Measurements from ENCODE around the gene PTPRD.

DNA sequence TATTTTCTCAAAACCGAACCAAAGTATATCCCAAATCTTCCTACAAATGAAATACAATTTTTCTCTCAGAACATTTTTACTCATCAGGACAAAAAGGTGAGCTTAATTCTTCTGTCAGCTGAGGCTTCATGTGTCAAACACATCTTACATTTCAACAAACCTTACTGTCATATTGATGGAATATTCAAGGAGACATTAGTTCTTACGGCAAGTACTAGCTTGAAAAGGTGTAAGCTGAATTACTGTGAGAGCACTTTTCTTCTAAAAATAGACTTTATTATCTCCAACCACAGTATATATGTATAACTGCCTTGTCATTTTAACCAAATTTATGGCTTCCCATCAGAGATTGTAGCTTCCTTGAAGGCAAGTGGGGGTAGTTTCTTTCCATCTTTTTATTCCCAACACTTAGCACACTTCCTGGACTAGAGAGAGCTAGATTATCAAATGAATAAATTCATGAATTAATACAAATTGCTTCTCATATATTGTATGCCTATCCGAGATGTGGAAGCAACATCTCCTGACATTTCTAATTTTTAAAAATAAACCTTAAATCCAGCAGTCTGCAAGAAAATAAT lies 1990.5 kb downstream of the PTPRD start:
- TF ChIP-seq POLR2AphosphoS5 (IDR thresholded peaks at IDR 0.05; ENCODE audit: low read depth, low read length) (no peak), POLR2A (IDR thresholded peaks at IDR 0.05; ENCODE audit: low read depth, low read length) (no peak)

Measured in GM12892 (cell line).